GM18498 (cell line): ENCODE measurements around the gene LOXHD1.

ENCODE experiments used
- ATAC-seq: cut with Tn5 transposase; IDR thresholded peaks from one replicate; pipeline ENCODE4 v1.9.1; 2021; ENCODE audit warnings: mild to moderate bottlenecking, moderate library complexity; ENCODE audit not compliant: unreplicated experiment

LOXHD1 gene

GRCh38 chr18:46575851-46576250 lies 81.2 kb downstream of the LOXHD1 start:
- no peak for ATAC-seq

DNA sequence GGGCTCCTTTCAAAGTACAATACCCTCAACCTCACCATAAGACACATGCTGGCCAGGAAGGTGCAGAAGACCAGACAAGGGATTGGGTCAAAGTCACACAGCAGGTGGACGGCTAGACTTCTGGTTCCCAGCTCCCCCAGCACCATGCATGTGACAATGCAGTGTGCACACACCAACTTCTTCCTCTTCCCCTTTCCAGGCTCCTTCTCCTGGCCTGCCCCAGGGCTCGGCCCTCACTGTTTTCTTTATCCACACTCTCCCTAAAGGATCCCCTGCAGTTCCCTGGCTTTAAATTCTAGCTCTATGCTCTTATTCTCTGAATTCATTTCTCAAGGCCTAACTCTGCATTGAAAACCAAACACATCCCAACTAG lies 82.3 kb downstream of the LOXHD1 start:
- no peak for ATAC-seq

DNA sequence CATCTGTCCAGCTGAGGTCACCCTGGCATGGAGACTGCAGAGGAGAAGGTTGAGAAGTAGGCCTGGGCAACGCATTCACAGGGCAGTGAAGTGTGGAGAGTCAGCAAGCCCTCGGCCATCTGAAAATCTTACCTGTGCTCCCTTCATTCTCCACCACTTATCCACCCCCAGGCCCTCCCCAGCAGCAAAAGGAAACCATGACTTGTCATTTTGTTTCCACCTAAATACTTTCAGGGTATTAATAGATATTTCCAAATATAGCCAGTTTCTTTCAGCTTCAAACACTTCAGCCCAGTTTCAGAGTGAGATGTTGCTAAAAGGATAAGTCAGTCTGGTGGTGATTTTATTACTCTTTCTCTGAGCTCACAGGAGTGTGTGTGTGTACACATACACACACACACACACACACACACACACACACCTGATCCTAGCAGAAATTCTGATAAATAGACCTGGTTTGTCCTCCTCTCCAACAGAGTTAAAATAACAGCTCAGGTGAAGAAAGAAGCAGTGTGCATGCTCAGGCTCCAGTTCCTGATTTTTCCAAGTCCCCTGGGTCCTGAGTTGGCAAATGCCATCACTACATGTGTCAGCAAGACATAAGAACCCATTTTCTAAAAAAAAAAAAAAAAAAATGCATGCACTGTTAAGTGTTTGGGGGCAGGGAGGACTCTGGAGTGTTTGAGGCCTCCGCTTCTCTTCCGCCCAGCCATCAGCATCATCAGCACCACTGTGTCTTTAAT lies 82.8 kb downstream of the LOXHD1 start:
- peak; percentile 77 for ATAC-seq

DNA sequence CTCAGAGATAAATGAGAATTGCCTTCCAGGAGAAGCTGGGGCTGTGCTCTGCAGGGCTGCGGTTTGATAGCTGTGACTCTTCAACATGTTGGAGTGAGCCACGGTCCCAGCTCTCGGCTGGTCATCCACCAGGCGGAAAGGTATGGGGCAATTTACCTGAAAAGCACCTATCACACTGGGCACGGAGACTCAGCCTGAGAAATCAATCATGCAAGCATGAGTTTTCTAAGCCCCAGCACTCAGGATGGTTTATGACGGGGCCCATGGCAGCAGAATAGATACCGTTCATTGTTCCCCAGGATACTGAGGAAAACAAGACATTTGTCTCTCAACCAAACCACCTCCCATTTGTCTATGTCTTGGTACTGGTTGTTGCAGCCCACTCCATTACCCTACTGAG lies 83.9 kb downstream of the LOXHD1 start:
- ATAC-seq, result no peak

- ATAC-seq, result no peak
Observed at GRCh38 chr18:46571756-46572155, 85.3 kb downstream of the LOXHD1 start.

- ATAC-seq, result no peak
Observed at GRCh38 chr18:46570666-46571065, 86.4 kb downstream of the LOXHD1 start.

DNA sequence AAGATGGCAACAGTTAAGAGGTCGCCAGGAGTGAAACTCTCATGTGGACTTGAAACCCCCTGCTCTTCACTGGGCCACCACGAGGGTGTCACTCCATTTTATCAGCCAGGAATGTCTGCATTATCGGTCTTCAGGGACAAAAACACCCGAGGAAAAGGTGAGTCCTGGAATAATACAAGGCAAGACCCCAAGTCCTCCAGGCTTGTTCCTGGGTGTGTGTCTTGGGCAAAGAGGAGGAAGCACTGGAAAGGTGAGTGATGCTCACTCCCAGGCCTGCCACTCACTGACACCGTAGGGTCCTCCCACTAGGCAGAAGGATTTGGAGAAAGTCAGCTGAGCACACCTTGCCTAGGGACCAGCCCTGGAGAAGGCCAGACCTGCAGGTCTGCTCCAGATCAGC lies 86.9 kb downstream of the LOXHD1 start:
- no peak for ATAC-seq

DNA sequence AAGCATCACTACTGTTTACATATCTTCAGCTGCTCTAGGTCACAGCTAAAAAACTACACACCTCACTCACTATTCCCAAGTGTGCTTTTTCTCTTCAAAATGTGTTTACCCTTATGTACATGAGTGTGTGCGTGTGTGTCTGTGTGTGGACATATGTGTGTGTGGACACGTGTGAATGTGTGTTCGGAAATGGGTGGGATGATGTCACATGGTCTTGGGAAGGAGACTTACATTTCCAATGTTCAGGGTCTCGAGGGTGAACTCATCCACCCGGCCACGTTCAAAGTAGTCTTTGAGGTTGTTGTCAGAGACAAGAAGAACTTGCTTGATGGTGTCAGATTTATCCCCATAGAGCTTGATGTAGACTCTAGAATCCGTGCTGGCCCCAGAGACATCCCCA lies 87.8 kb downstream of the LOXHD1 start:
- ATAC-seq, result no peak

GRCh38 chr18:46567196-46567595 lies 89.8 kb downstream of the LOXHD1 start:
- ATAC-seq, result no peak

DNA sequence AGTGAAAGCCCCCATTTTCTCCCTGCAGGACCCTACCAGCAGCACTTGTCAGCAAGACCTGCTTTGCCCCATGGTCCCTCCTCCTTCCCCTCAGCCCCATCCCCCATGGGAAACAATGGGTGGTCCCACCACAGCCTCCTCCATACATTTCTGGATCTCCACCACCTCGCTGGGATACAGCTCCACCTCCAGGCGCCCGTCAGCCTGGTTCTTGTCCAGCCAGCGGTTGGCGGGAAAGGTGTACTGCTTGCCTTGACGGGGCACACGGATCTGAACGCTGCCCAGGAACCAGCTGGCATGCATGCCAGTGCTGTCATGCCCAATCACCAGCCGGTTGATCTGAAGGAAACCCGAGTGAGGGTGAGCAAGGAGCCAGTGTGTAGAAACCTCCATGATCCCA lies 90.9 kb downstream of the LOXHD1 start:
- ATAC-seq, result no peak

GRCh38 chr18:46565256-46565655 lies 91.8 kb downstream of the LOXHD1 start:
- ATAC-seq, result no peak

DNA sequence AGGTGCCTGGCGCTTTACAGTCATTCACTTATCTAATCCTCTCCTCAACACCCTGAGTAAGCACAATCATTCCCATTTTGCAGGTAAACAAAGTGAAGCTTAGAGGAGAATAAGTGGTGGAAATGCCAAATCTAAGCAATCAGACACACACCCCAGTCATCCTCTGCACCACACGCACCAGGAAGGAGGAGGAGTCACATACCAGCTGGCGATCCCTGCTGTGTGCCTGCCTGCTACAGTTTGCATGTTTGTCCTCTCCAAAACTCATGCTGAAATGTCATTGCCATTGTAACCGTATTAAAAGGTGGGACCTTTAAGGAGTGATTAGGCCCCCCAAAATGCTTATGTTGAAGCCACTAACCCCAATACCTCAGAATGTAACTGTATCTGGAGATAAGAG lies 93.7 kb downstream of the LOXHD1 start:
- ATAC-seq, result no peak

DNA sequence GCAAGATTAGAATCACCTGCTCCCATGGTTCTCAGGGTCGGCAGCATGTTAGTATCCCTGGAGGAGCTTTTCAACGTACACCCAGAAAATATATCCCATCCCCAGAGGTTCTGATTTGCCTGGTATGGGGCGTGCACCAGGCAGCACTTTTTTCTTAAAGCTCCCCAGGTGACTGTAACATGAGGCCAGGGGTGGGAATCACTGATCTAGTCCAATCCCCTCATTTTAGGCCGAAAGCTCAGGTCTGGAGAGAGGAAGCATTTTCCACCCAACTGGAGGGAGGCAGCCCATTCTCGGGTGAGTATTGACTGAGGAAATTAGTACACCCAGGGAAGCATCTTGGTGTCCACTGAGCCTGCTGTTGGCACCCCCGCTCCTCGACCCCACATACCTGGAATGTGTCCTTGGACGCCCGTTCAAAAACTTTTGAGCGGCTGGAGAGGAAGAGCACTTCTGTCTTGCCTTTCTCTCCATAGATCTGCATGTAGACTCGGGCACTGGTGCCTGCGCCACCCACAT lies 94.3 kb downstream of the LOXHD1 start:
- no peak for ATAC-seq

- no peak for ATAC-seq
Observed at GRCh38 chr18:46560671-46561045, 96.4 kb downstream of the LOXHD1 start.

GRCh38 chr18:46559946-46560670 lies 96.9 kb downstream of the LOXHD1 start:
- no peak for ATAC-seq

DNA sequence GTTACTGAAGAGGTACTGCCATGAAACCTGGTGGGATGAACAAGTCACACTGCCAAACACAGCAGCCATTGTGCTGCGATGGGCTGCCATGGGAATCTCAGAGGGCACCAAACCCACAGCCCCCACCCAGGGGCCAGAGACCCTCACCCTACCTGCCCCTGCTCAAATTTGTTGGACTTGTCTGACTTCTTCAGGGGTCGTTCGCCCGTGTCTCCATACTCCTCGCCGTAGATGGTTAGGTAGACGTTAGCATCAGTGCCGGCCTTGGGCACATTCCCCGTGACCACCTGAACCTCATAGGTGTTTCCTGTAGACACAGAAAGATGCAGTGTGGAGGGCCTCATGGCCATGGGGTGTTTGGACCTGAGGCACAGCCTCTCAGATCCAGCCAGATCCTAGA lies 97.7 kb downstream of the LOXHD1 start:
- ATAC-seq, result no peak

- ATAC-seq, result no peak
Observed at GRCh38 chr18:46556590-46557206, 100.3 kb downstream of the LOXHD1 start.

GRCh38 chr18:46555724-46556123 lies 101.3 kb downstream of the LOXHD1 start:
- no peak for ATAC-seq

GRCh38 chr18:46555213-46555612 lies 101.8 kb downstream of the LOXHD1 start:
- no peak for ATAC-seq

DNA sequence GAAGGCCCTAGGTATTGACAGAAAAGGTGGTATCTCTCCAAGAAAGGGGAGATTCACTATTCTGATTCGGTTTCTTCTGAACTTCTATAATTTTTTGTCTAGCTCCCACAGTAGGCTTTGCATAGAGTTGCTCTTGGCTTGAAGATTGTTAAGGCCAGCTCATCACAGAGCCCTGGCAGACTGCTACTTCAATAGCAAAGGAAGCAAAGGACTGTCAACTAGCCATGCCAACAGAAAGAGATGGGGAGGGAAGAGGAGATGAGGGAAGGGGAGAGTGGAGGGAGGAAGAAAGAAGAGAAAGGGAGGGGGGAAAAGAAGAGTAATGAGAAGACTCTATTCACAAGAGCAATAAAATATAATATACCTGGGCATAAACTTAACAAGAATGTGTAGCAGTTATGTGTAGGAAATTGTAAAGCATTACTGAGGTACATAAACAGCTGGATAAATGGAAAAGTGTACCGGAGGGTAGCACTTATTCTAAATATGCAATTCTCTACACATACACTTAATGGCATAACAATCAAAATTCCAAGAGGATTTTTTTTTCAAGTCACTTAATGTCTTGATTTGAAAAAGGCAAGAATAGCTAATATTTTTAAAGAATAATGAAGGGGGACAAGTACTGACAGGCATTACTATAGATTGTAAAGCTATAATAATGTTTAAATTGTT lies 102.5 kb downstream of the LOXHD1 start:
- no peak for ATAC-seq

DNA sequence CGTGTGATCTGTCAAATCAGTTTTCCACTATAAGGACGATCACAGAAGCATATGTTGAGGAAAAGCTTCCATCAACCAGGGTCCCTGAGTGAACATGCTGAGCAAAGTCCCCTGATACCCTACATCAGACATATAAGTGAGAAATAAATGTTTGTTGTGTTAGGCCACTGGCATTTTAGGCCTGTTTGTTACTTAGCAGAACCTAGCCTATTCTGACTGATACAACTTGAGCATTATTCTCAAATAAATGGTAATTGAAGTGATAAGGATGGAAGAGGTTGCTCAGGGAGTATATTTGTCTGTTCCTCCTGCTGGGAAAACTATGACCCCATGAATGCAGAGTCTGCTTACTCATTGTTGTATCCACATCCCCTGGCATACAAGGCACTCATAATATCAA lies 106.4 kb downstream of the LOXHD1 start:
- ATAC-seq, result no peak
